BE2C (cell line): ENCODE results near the gene AAMP.
"Not testable (repeated sequence)": the region's sequence is repeated elsewhere in the genome, so short reads cannot be mapped to it uniquely, and the experiment has no call there.

Experiments used
- DNase-seq: peaks from one replicate; pipeline ENCODE4 v3.0.0-alpha.2; 2020
- H3K27me3 ChIP-seq: fragments of 250-450 bp; sonication (Bioruptor Pico); 2 replicates; pipeline ENCODE4 v1.5.1; 2020; ENCODE audit warnings: mild to moderate bottlenecking
- H3K36me3 ChIP-seq: fragments of 250-450 bp; sonication (Bioruptor Pico); 2 replicates; pipeline ENCODE4 v1.5.1; 2020; ENCODE audit warnings: mild to moderate bottlenecking
- H3K4me1 ChIP-seq: fragments of 250-450 bp; sonication (Bioruptor Pico); 2 replicates; pipeline ENCODE4 v1.5.1; 2020
- H3K4me3 ChIP-seq: 2 replicates; pipeline ENCODE4 v1.5.1; 2011; ENCODE audit warnings: low read depth, low read length
- H3K9me3 ChIP-seq: fragments of 250-450 bp; sonication (Bioruptor Pico); 2 replicates; pipeline ENCODE4 v1.5.1; 2020
- TF ChIP-seq, protein P1 (sequence below): IDR thresholded peaks from 2 replicates; pipeline ENCODE4 v1.5.1; 2012; ENCODE audit warnings: mild to moderate bottlenecking, low read depth, low read length

AAMP gene

DNA sequence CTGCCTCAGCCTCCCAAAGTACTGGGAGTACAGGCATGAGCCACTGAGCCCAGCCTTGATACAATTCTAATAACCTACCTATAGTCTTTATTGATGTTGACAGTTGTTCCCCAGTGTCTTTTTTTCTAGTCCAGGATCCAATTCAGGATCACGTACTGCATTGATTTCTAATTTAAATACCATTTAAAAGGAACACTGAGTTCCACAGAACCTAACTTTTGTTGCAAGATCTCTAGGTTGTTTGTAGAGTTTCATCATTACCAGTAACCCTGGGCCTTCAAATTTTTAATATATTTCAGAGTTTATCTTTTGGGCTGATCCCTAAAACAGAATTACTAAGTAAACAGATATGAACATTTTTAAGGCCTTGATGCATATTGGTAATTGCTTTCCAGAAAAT is 43.4 kb upstream of the AAMP start:
- TF ChIP-seq, protein P1, sequence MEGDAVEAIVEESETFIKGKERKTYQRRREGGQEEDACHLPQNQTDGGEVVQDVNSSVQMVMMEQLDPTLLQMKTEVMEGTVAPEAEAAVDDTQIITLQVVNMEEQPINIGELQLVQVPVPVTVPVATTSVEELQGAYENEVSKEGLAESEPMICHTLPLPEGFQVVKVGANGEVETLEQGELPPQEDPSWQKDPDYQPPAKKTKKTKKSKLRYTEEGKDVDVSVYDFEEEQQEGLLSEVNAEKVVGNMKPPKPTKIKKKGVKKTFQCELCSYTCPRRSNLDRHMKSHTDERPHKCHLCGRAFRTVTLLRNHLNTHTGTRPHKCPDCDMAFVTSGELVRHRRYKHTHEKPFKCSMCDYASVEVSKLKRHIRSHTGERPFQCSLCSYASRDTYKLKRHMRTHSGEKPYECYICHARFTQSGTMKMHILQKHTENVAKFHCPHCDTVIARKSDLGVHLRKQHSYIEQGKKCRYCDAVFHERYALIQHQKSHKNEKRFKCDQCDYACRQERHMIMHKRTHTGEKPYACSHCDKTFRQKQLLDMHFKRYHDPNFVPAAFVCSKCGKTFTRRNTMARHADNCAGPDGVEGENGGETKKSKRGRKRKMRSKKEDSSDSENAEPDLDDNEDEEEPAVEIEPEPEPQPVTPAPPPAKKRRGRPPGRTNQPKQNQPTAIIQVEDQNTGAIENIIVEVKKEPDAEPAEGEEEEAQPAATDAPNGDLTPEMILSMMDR: no peak
- Histone ChIP-seq H3K4me3 (no peak overlapping the region), H3K9me3 (no peaks in the 10 kb centered on the region), H3K36me3 (no peaks in the 10 kb centered on the region), H3K4me1 (no peaks in the 10 kb centered on the region), H3K27me3 (no peaks in the 10 kb centered on the region)
- DNase-seq: no peak

DNA sequence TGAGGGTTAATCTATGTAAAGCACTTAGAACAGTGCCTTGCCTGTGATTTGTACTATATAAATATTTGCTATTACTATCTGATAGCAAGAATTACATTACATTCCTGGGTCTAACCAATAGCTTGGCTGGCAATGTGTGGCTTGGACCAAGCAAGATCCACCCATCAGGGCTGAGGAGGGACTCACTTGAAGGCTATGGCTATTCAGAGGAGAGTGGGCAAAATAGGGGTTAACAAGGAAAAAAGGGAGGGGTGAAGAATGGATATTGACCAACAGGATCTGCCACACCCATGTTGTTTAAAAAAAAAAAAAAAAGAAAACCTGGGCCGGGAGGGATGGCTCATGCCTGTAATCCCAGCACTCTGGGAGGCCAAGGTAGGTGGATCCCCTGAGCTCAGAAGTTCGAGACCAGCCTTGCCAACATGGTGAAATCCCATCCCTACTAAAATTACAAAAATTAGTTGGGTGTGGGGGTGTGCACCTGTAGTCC is 42.4 kb upstream of the AAMP start:
- H3K4me3 ChIP-seq: no peak overlapping the region
- no peaks in the 10 kb centered on the region for H3K36me3 ChIP-seq
- H3K27me3 ChIP-seq: no peaks in the 10 kb centered on the region
- H3K4me1 ChIP-seq: no peaks in the 10 kb centered on the region; the same call in 1 of the 2 replicates
- TF ChIP-seq, protein P1: no peak
- no peak for DNase-seq
- no peaks in the 10 kb centered on the region for H3K9me3 ChIP-seq

DNA sequence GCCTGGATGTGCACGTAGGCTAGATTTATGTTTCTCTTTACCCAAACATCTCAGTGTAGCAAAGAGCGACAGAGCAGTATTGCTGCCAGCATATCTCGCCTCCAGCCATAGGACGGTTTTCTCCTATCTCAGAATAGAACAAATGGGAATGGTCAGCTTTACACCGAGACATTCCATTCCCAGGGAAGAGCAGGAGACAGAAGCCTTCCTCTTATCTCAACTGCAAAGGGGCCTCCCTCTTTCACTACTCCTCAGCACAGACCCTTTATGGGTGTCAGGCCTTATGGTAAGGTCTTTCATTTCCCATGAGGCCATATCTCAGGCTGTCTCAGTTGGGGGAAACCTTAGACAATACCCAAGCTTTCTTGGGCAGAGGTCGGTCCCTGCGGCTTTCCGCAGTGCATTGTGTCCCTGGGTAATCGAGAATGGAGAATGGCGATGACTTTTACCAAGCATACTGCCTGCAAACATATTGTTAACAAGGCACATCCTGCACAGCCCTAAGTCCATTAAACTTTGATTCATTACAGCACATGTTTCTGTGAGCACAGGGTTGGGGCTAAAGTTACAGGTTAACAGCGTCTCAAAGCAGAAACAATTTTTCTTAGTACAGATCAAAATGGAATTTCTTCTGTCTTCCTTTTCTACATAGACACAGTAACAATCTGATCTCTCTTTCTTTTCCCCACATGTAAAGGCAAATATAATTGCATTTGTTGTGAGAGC is 41.8 kb upstream of the AAMP start:
- H3K36me3 ChIP-seq, H3K27me3 ChIP-seq, H3K4me3 ChIP-seq, H3K4me1 ChIP-seq, H3K9me3 ChIP-seq, DNase-seq: not testable (repeated sequence)

DNA sequence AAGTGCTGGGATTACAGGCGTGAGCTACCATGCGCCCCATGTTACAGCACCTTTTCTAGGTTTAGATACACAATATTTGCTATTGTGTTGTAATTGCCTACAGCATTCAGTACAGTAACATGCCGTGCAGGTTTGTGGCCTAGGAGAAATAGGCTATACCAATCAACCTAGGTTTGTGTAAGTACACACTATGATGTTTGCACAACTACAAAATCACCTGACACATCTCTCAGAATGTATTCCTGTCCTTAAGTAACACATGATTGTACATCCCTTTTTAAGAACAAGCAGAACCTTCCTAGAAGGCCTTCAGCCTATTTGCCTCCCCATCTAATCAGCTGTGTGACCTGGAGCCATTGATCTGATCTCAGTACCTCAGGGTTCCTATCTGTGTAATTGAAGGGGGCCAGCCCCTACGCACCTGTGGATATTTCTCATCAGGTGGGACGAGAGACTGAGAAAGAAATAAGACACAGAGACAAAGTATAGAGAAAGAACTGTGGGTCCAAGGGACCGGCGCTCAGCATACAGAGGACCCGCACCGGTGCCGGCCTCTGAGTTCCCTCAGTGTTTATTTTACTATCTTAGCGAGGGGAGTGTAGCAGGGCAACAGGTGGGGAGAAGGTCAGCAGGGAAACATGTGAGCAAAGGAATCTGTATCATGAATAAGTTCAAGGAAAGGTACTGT is 41.1 kb upstream of the AAMP start:
- TF ChIP-seq, protein P1: no peak
- no peaks in the 10 kb centered on the region for H3K36me3 ChIP-seq
- DNase-seq: no peak
- H3K4me3 ChIP-seq: no peak overlapping the region
- no peaks in the 10 kb centered on the region; the same call in 1 of the 2 replicates for H3K4me1 ChIP-seq
- no peaks in the 10 kb centered on the region for H3K9me3 ChIP-seq
- H3K27me3 ChIP-seq: no peaks in the 10 kb centered on the region

DNA sequence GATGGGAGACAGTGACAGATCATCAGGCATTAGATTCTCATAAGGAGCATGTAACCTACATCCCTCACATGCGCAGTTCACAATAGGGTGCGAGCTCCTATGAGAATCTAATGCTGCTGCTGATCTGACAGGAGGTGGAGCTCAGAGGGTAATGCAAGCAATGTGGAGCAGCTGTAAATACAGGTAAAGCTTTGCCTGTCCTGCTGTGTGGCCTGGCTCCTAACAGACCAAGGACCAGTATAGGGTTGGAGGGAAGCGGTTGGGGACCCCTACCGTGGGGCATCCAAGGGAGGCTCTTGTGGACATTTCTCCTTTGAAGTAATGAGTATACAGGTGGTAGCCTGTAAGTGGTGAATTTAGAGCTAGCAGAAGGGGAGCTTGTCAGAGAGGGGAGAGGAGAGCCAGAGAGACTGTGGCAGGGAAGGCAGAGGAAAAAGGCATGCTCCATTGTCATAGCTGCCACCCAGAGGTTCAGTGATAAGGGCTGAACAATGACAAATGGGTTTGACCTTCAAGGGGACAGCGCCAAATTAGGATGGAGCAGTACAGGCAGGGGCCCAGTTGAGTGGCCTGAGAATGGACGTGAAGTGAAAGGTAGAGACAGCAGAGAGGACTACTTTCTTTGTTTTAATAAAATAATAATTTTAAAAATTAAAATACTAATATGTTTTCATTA is 37.6 kb upstream of the AAMP start:
- Histone ChIP-seq H3K4me3 (no peak overlapping the region), H3K9me3 (no peaks in the 10 kb centered on the region), H3K27me3 (no peaks in the 10 kb centered on the region), H3K4me1 (no peaks in the 10 kb centered on the region; the same call in 1 of the 2 replicates), H3K36me3 (no peaks in the 10 kb centered on the region)
- TF ChIP-seq, protein P1: no peak
- no peak for DNase-seq

DNA sequence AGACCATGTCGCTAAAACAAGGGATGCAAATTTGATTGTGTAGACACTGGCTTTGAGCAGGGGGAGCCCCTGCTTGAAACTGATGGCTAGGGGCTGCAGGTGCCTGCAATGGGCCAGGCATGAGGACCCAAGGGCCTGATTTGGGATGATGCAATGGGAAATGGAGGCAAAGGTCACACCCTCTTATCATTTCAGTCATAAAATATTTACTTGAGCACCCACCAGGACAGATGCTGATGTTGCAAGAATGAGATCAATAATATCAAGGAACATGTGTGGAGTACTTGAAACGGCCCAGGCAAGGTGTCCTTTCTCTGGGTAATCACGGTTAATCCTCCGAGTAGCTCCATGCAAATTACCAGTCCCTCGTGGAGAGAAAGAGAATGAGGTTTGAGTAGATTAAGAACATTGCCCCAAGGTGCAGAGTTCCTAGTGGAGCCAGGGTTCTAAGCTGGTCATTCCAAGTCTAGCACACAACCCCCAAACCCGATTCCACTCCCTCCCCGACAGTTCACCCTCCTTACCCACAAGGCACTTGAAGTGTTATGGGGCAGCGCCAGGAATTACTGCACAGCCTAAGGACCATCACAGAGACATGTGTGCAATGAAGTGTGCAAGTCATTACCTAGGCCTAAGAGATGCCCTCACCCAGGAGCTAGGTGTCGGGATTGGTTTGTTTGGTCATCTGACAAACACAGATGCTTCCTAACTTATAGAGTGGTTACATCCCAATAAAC is 36.4 kb upstream of the AAMP start:
- H3K4me1 ChIP-seq: no peaks in the 10 kb centered on the region; the same call in 1 of the 2 replicates
- TF ChIP-seq, protein P1: no peak
- H3K4me3 ChIP-seq: no peak overlapping the region
- no peaks in the 10 kb centered on the region for H3K27me3 ChIP-seq
- no peak for DNase-seq
- no peaks in the 10 kb centered on the region for H3K36me3 ChIP-seq
- H3K9me3 ChIP-seq: no peaks in the 10 kb centered on the region
